HK-2 (cell line): ENCODE measurements around the gene EAF2.
"Not testable (repeated sequence)": the region's sequence is repeated elsewhere in the genome, so short reads cannot be mapped to it uniquely, and the experiment has no call there.

Source experiments
- DNase-seq: peaks from one replicate; pipeline ENCODE4 v3.0.0-alpha.2; 2018; ENCODE audit not compliant: unreplicated experiment

The EAF2 gene

GRCh38 chr3:121834671-121835464 lies at the start of gene EAF2, which contains the start of gene IQCB1:
EAF2 (plus strand) TSS chr3:121835209; CDS start chr3:121835286, 77 bp downstream.
IQCB1 (minus strand) TSS chr3:121835060; CDS start chr3:121828960, 6,100 bp downstream.
- peak; percentile 98 for DNase-seq

GRCh38 chr3:121786485-121786884 lies 48.5 kb upstream of the EAF2 start:
- no peak for DNase-seq

DNA sequence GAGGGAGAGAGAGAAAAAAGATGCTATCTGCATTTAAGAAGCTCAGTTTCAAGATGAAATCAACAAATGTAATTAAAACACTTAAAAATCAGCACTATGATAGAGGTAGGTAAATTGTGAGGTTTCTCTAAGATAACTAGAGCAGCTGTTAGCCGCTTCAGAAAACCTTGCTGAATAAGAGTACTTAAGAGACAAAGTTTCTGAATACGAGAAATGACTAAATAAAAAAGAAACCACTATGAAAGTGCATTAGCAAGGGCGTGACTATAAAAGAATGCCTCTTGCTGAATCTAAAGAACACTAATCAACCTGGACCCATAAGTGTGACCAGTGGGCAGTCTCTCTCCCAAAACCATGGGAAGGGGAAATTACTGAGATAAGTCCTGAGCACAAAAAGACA lies 41.9 kb upstream of the EAF2 start:
- no peak for DNase-seq

DNA sequence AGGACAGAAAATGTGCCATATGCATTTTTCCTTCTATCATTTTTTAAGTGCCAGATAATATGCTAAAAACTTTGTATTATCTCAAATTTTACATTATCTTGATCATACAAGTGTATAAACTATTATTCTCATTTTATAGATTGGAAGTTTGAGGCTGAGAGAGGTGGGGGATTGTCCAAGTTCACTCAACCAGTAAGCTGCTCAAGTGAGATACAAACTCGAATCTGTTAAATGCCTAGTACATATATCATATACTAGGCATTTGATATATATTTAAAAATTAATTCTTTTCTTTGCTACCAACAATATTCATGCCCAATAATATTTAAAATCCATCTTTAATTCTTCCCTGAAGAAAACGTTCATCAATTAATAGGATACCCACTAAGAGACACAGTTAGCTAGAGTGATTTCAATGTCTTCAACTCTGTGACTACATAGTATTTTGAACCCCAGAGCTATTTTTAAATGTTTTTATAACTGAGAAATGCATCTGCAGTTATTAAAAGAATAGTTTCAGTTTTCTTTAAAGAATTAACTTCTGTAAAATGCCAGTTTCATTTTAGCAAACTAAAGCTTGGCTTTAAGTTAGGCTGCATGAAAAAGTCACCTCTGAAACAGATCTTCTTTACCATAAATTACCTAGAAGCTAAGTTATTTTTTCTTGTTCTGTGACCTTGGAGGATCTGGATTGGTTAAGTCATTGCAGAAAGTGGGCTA lies 40.6 kb upstream of the EAF2 start:
- DNase-seq = no peak

DNA sequence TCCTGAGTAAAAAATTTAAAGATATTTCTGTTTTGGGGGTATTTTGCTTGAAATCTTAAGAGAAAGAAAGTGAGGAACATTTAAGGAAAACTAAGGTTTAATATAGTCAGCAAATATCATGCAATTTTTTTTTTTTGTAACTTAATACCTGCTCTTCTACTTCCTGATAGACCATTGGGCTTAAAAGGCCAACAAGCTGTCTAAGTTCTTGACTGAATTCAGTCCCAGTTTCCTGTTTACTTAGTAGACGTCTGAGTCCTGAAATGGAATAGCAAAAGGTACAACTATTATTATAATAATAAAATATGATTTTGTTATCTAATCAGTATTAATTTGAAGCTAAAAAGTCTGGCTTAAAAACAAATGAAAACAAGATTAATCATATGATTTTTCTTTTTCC lies 38.0 kb upstream of the EAF2 start:
- no peak for DNase-seq

DNA sequence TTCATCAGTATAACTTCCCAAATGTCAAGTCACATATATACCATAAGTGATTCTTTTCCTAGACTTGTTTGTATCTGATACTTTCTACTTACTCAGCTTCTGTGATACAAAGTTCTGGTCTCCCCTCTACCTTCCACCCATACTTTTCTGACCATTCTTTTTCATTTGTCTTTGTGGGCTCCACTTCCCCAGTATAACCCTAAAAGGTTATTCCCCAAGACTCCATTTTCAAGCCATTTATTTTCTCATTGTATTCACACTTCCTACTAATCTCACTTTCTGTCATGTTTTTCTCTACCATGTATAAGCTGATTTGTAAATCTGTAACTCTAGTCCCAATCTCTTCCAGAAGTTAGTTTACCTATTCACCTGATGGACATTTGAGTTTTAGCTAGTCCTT lies 34.1 kb upstream of the EAF2 start:
- no peak for DNase-seq

DNA sequence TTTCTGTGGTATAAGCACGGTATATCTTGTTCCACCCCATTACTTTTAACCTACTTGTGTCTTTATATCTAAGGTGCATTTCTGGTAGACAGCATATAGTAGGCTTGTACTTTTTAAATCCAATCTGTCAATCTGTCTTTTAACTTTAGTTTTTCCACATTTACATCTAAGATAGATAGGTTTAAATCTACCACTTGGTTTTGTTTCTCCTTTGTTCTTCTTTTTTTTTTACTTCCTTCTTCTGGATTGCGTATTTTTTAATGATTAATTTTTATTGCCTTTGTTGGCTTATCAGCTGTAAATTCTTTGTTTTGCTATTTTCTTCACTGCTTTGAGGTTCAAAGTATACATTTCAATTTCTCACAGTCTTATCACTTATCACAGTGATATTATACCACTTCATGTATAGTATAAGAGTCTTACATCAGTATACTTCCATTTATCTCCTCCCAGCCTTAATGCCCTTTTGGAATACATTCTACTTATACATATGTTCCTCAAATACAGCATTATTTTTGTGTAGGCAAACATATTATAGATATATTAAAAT lies 31.2 kb upstream of the EAF2 start:
- no peak for DNase-seq

GRCh38 chr3:121809249-121809648 lies 25.8 kb upstream of the EAF2 start:
- no peak for DNase-seq

- no peak for DNase-seq
Measured at GRCh38 chr3:121817753-121818152, 17.3 kb upstream of the EAF2 start.

DNA sequence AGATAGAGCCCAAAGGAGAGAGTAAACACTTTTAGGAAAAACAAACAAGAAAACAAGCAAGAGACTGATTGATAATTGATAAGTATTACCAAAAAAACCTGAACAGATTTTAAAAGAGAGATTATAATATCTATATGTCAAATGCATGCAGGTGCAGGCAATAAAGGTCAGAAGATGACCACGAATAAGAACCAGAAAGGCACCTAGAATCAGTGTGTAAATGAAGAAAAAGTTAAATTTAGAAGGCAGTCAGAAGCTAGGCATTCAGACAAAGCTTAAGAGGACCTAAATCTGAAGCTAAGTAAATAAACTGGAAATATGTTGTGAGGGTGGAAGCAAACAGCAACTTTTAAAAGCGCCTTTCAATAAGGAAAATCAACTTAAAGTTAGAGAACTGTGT lies 16.4 kb upstream of the EAF2 start:
- DNase-seq = no peak

- DNase-seq = no peak
Measured at GRCh38 chr3:121819236-121819635, 15.8 kb upstream of the EAF2 start.

DNA sequence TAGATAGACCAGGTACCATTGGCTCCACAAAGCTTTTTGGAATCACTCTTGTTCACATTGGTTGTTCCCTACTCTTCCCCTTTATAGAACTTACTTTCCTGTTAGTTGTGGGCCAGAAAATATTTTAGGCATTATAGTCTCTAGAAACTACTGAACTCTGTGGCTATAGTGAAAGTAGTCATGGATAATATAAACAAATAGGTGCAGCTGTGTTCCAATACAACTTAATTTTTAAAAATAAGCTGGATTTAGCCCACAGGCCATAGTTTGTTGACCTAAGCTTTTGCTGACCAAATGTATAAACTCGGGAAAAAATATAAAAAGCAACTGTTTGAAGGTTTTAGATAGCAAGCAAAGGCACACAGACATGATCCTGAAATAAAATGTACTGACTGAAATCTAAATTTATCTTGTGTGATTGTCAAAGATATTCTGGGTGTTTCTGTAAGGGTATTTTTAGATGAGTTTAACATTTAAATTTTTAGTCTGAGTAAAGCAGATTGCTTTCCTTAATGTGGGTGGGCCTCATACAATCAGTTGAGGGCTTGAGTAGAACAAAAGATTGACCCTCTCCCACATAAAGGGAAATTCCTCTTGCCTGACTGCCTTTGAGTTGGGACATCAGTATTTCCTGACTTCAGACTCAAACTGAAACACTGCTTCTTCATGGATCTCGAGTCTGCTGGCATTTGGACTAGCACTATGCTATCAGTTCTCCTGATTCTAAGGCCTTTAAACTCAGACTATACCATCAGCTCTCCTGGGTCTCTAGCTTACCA lies 13.4 kb upstream of the EAF2 start:
- no peak for DNase-seq

- DNase-seq = no peak
Measured at GRCh38 chr3:121822973-121823372, 12.0 kb upstream of the EAF2 start.

- DNase-seq = no peak
Measured at GRCh38 chr3:121834157-121834670, 795 bp upstream of the EAF2 start.

DNA sequence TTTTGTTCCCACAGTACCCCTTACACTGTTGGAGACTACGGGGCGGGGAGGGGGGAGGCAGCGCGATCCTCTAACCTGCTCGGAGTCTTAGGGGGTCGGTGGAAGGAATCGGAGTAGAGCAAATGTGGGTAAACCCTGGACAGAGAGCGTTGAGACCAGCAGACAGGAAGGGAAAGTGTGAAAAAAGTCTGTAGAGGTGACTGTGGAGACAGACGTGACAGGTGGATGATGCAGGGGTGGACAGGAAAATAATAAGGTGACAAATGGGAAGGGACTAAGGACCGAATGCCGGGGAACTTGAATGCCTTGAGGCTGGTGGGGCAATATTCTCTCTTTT lies 424 bp downstream of the EAF2 start:
- no peak for DNase-seq

GRCh38 chr3:121836064-121836463 lies 1.1 kb downstream of the EAF2 start:
- DNase-seq = no peak

- no peak for DNase-seq
Measured at GRCh38 chr3:121836481-121836880, 1.5 kb downstream of the EAF2 start.

DNA sequence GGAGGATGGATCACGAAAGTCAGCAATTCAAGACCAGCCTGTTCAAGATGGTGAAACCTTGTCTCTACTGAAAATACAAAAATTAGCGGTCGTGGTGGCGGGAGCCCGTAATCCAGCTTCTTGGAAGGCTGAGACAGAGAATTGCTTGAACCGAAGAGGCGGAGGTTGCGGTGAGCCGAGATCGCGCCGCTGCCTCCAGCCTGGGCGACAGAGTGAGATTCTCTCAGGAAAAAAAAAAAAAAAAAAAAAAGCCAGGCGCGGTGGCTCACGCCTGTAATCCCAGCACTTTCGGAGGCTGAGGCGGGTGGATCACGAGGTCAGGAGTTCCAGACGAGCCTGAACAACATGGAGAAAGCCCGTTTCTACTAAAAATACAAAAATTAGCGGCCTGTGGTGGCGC lies 5.0 kb downstream of the EAF2 start:
- no peak for DNase-seq

DNA sequence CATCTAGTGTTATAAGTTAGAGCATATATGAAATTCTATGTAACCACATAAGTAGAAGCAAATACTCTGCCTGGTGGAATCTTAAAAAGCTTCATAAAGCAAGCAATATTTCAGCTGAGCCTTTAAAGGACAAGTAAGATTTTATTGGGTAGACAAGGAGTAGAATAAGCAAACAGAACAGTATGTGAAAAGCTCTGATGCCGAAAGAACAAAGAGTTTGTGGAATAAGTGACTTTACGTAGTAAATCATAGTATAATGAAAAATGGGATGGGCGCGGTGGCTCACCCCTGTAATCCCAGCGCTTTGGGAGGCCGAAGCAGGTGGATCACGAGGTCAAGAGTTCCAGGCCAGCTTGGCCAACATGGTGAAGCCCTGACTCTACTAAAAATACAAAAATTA lies 9.9 kb downstream of the EAF2 start:
- DNase-seq = no peak

- no peak for DNase-seq
Measured at GRCh38 chr3:121852256-121852655, 17.2 kb downstream of the EAF2 start.

GRCh38 chr3:121855555-121855954 lies 20.5 kb downstream of the EAF2 start:
- no peak for DNase-seq

DNA sequence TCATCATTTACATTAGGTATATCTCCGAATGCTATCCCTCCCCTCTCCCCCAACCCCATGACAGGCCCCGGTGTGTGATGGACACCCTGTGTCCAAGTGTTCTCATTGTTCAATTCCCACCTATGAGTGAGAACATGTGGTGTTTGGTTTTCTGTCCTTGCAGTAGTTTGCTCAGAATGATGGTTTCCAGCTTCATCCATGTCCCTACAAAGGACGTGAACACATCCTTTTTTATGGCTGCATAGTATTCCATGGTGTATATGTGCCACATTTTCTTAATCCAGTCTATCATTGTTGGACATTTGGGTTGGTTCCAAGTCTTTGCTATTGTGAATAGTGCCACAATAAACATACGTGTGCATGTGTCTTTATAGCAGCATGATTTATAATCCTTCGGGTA lies 22.8 kb downstream of the EAF2 start:
- DNase-seq = not testable (repeated sequence)
